Measurements from ENCODE around the gene GRPEL1. TPM values are rescaled to one million over a fixed set of nuclear protein-coding genes. Genes with fewer than 3 reads are reported as not detected.

GRPEL1 gene
- total and polyA plus RNA-seq, 2 of the 13 experiments (the other 11 are each of a cell fraction or from before 2014, with no cell fraction given), result 32.3 to 141 TPM

GRCh38 chr4:7103607-7104365 lies 35.9 kb upstream of the GRPEL1 start (continued):
- TF ChIP-seq ZNF704 (CRISPR knock-in tag; IDR thresholded peaks at IDR 0.05; ENCODE audit: borderline replicate concordance), result no peak
- TF ChIP-seq ZMYM4 (CRISPR knock-in tag; IDR thresholded peaks at IDR 0.05), result peak; percentile 40
- peak; percentile 71; the same call in 1 of the 2 replicates for TF ChIP-seq KDM5B (CRISPR knock-in tag; IDR thresholded peaks at IDR 0.05; ENCODE audit: borderline replicate concordance)
- TF ChIP-seq ELF3 (CRISPR knock-in tag; IDR thresholded peaks at IDR 0.05), result peak; percentile 71
- no peak for TF ChIP-seq GATAD1 (CRISPR knock-in tag; IDR thresholded peaks at IDR 0.05)
- no peak for TF ChIP-seq IRF9 (CRISPR knock-in tag; IDR thresholded peaks at IDR 0.05; ENCODE audit: borderline replicate concordance)
- no peak for TF ChIP-seq ZNF709 (CRISPR knock-in tag; IDR thresholded peaks at IDR 0.05)
- TF ChIP-seq BHLHE40 (IDR thresholded peaks at IDR 0.05; ENCODE audit: low read length), result no peak
- peak; percentile 16; the same call in 1 of the 2 replicates for TF ChIP-seq ZIK1 (CRISPR knock-in tag; IDR thresholded peaks at IDR 0.05; ENCODE audit: borderline replicate concordance, low read depth)
- TF ChIP-seq CBFB (CRISPR knock-in tag; IDR thresholded peaks at IDR 0.05), result no peak
- TF ChIP-seq HNF4G (IDR thresholded peaks at IDR 0.05; ENCODE audit: borderline replicate concordance, low read depth, low read length), result peak; percentile 76; the same call in 1 of the 2 replicates
- TF ChIP-seq HNF4G (CRISPR knock-in tag; IDR thresholded peaks at IDR 0.05; ENCODE audit: borderline replicate concordance, low read depth), result peak; percentile 78; the same call in 1 of the 2 replicates
- no peak for TF ChIP-seq REXO4 (CRISPR knock-in tag; IDR thresholded peaks at IDR 0.05; ENCODE audit: borderline replicate concordance)
- 0 out of 2 replicates have a peak, but pooled peaks have one; percentile 32 for TF ChIP-seq ZFP90 (CRISPR knock-in tag; IDR thresholded peaks at IDR 0.05; ENCODE audit: borderline replicate concordance)
- no peak for TF ChIP-seq PLSCR1 (CRISPR knock-in tag; IDR thresholded peaks at IDR 0.05; ENCODE audit: borderline replicate concordance)
- no peak for TF ChIP-seq HOXA9 (CRISPR knock-in tag; IDR thresholded peaks at IDR 0.05; ENCODE audit: borderline replicate concordance)
- no peak for TF ChIP-seq ARHGAP35 (CRISPR knock-in tag; IDR thresholded peaks at IDR 0.05; ENCODE audit: borderline replicate concordance)
- 0 out of 2 replicates have a peak, but pooled peaks have one; percentile 52 for TF ChIP-seq ZHX1 (CRISPR knock-in tag; IDR thresholded peaks at IDR 0.05; ENCODE audit: low read depth)
- TF ChIP-seq ZSCAN22 (CRISPR knock-in tag; IDR thresholded peaks at IDR 0.05), result no peak
- TF ChIP-seq, protein P1, sequence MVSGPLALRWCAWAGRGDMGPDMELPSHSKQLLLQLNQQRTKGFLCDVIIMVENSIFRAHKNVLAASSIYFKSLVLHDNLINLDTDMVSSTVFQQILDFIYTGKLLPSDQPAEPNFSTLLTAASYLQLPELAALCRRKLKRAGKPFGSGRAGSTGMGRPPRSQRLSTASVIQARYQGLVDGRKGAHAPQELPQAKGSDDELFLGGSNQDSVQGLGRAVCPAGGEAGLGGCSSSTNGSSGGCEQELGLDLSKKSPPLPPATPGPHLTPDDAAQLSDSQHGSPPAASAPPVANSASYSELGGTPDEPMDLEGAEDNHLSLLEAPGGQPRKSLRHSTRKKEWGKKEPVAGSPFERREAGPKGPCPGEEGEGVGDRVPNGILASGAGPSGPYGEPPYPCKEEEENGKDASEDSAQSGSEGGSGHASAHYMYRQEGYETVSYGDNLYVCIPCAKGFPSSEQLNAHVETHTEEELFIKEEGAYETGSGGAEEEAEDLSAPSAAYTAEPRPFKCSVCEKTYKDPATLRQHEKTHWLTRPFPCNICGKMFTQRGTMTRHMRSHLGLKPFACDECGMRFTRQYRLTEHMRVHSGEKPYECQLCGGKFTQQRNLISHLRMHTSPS (CRISPR knock-in tag; IDR thresholded peaks at IDR 0.05; ENCODE audit: low read depth), result no peak
- no peak for TF ChIP-seq ZFP1 (CRISPR knock-in tag; IDR thresholded peaks at IDR 0.05)

All from HepG2 (cell line).